CD4-positive, alpha-beta T cell (primary cell): ENCODE data around the gene SCAPER. TPM values are rescaled to one million over a fixed set of nuclear protein-coding genes. Genes with fewer than 3 reads are reported as not detected.

Experiments used
- ATAC-seq: fragments of 200-7000 bp; cut with Tn5 transposase; one replicate; pipeline ENCODE4 v1.10.0; 2022; ENCODE audit warnings: mild to moderate bottlenecking; ENCODE audit not compliant: poor library complexity
- CTCF ChIA-PET: fragments of 350-600 bp; sonication (Branson Sonifier 250); formaldehyde crosslinking; loops from one replicate; lab custom pipeline; 2021; ENCODE audit warnings: antibody characterized with exemption, inconsistent platforms; lab: Charles Lee
- POLR2A ChIA-PET: fragments of 350-600 bp; sonication (Branson Sonifier 250); formaldehyde crosslinking; loops from one replicate; lab custom pipeline; 2021; ENCODE audit warnings: antibody characterized with exemption, inconsistent platforms; lab: Charles Lee
- DNase-seq, 14 experiments: peaks; one replicate each; pipeline ENCODE4 v3.0.0-alpha.2; 2013 to 2020; ENCODE audit warnings: mixed read lengths in 2 of 14
- H3K27ac ChIP-seq, 2 donors: one replicate each; pipeline versions ENCODE4 v1.5.1 to v1.7.0; 2013; ENCODE audit warnings: low read length in 2 of 2, low read depth in 1 of 2, mild to moderate bottlenecking in 1 of 2
- H3K27me3 ChIP-seq, 2 experiments: 1 replicate in 1 of 2; 2 replicates in 1 of 2; pipeline versions ENCODE4 v1.6.1 to v1.7.0; 2013; ENCODE audit warnings: low read length in 2 of 2, control low read depth in 1 of 2, mild to moderate bottlenecking in 1 of 2, moderate library complexity in 1 of 2; ENCODE audit not compliant: insufficient read depth in 2 of 2, control insufficient read depth in 1 of 2
- H3K36me3 ChIP-seq: one replicate; pipeline ENCODE4 v1.6.1; 2013; ENCODE audit warnings: low read length, control low read depth; ENCODE audit not compliant: insufficient read depth
- H3K4me1 ChIP-seq: one replicate; pipeline ENCODE4 v1.6.1; 2013; ENCODE audit warnings: low read length, control low read depth; ENCODE audit not compliant: insufficient read depth
- H3K4me3 ChIP-seq: one replicate; pipeline ENCODE4 v1.5.1; 2013; ENCODE audit warnings: mild to moderate bottlenecking, low read length, moderate library complexity
- H3K9me3 ChIP-seq, 2 experiments: 1 replicate in 1 of 2; 2 replicates in 1 of 2; pipeline versions ENCODE4 v1.6.1 to v1.7.0; 2013; ENCODE audit warnings: low read length in 2 of 2, mild to moderate bottlenecking in 2 of 2, control low read depth in 1 of 2, moderate library complexity in 1 of 2; ENCODE audit not compliant: control insufficient read depth in 1 of 2, insufficient read depth in 1 of 2
- H3K27ac Mint-ChIP-seq: one replicate; pipeline ENCODE4 v1.8.0; 2020; ENCODE audit warnings: mixed read lengths
- H3K27me3 Mint-ChIP-seq: one replicate; pipeline ENCODE4 v1.8.0; 2021; ENCODE audit warnings: mixed read lengths
- H3K36me3 Mint-ChIP-seq: one replicate; pipeline ENCODE4 v1.8.0; 2021; ENCODE audit warnings: low read depth, mixed read lengths
- H3K4me1 Mint-ChIP-seq: one replicate; pipeline ENCODE4 v1.8.0; 2021; ENCODE audit warnings: low read depth, mixed read lengths
- H3K4me3 Mint-ChIP-seq: one replicate; pipeline ENCODE4 v1.8.0; 2020; ENCODE audit warnings: mild to moderate bottlenecking, mixed read lengths
- H3K9me3 Mint-ChIP-seq: one replicate; pipeline ENCODE4 v1.8.0; 2020; ENCODE audit warnings: mixed read lengths
- intact Hi-C, 2 experiments: fragments of 100-400 bp; cut with DNase I in 1 of 2; cut with micrococcal nuclease in 1 of 2; formaldehyde crosslinking; loops; one replicate each; pipeline versions ENCODE4 v1.15.1 to v1.9.0; 2023 to 2025; cut with DNase I, micrococcal nuclease
- total RNA-seq, 174 experiments: library from RNA in 2 of 174; stranded (reverse) in 2 of 174; gene quantifications; one replicate each; pipeline ENCODE4 v1.2.3 and lab custom pipeline; 2021 to 2026
- TF ChIP-seq, protein P1 (sequence below): fragments of 200-600 bp; IDR thresholded peaks from one replicate; pipeline ENCODE4 v1.8.0; 2022; ENCODE audit warnings: antibody characterized with exemption, mild to moderate bottlenecking

The SCAPER gene
- total RNA-seq, 2 experiments from 2014 or later, result 40.3 to 41.2 TPM

DNA sequence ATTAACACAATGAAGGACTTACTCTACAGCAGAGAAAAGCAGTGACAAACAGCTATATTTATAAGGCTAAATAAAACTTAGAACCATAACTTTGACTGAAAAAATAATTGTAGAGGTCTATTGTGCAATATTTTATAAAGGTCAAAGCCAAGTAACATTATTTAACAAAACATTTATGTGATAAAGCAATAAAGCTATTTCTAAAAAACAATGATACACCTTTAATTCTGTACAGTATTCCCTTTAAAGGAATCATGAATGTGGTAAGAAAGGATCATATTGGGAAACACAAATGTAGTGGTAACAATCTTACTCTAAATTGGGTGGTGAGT is 332.2 kb downstream of the SCAPER start:
- ChIA-PET POLR2A (no interaction called here), CTCF (no interaction called here)
- ATAC-seq (no peak), DNase-seq (no peak)
- Mint-ChIP-seq H3K27me3 (no peaks in the 10 kb centered on the region), H3K4me1 (no peaks in the 10 kb centered on the region), H3K9me3 (peaks cover 5% of the 10 kb centered on the region), H3K27ac (no peak overlapping the region), H3K4me3 (no peak overlapping the region), H3K36me3 (peaks cover 59% of the 10 kb centered on the region)
- TF ChIP-seq, protein P1, sequence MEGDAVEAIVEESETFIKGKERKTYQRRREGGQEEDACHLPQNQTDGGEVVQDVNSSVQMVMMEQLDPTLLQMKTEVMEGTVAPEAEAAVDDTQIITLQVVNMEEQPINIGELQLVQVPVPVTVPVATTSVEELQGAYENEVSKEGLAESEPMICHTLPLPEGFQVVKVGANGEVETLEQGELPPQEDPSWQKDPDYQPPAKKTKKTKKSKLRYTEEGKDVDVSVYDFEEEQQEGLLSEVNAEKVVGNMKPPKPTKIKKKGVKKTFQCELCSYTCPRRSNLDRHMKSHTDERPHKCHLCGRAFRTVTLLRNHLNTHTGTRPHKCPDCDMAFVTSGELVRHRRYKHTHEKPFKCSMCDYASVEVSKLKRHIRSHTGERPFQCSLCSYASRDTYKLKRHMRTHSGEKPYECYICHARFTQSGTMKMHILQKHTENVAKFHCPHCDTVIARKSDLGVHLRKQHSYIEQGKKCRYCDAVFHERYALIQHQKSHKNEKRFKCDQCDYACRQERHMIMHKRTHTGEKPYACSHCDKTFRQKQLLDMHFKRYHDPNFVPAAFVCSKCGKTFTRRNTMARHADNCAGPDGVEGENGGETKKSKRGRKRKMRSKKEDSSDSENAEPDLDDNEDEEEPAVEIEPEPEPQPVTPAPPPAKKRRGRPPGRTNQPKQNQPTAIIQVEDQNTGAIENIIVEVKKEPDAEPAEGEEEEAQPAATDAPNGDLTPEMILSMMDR, result no peak
- H3K27ac ChIP-seq, result no peak overlapping the region
- peaks cover 5% of the 10 kb centered on the region for H3K36me3 ChIP-seq
- intact Hi-C loops, result no loop called here
- no peak overlapping the region for H3K4me3 ChIP-seq
- no peaks in the 10 kb centered on the region for H3K27me3 ChIP-seq
- H3K9me3 ChIP-seq, result no peaks in the 10 kb centered on the region
- no peaks in the 10 kb centered on the region for H3K4me1 ChIP-seq

DNA sequence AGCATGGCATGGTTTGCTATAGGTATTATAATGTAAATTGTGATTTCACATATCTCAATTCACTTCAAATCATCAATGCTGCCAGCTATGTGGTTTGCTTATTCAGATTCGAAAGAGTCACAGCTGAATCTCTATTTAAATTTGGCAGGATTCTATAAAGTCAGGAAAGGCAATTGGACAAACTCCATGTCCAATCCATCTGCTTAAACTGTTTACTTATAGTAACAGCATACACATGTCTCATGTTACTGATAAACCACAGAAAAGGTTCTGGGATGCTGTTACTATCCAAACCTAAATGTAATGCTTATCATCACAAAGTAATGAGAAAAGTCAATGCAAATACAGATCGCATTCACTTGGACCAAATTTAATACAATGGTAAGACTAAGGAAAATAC is 338.9 kb downstream of the SCAPER start:
- H3K9me3 ChIP-seq, result no peaks in the 10 kb centered on the region
- DNase-seq (no peak), ATAC-seq (no peak)
- Mint-ChIP-seq H3K4me3 (no peak overlapping the region), H3K9me3 (peaks cover 11% of the 10 kb centered on the region), H3K27ac (no peak overlapping the region), H3K27me3 (no peaks in the 10 kb centered on the region), H3K4me1 (no peaks in the 10 kb centered on the region), H3K36me3 (peaks cover 64% of the 10 kb centered on the region)
- peaks cover 5% of the 10 kb centered on the region for H3K36me3 ChIP-seq
- H3K4me3 ChIP-seq, result no peak overlapping the region
- intact Hi-C loops, result no loop called here
- H3K27ac ChIP-seq, result no peak overlapping the region
- ChIA-PET CTCF (no interaction called here), POLR2A (no interaction called here)
- no peaks in the 10 kb centered on the region for H3K4me1 ChIP-seq
- no peaks in the 10 kb centered on the region for H3K27me3 ChIP-seq
- TF ChIP-seq, protein P1, result no peak

DNA sequence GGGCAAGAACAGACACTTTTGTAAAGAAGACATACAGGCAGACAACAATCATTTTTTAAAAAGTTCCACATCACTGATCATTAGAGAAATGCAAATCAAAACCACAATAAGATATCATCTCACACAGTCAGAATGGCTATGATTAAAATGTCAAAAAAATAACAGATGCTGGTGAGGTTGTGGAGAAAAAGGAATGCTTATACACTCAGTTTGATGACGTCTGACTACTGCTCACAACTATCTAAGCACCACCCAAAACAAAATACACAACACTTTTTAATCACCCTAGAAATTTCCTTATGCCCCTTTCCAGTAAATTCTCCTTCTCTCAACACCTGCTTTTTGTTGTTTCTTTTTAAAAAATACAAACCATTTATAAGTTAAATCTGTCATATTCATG is 339.8 kb downstream of the SCAPER start:
- ATAC-seq, result no peak
- H3K27me3 ChIP-seq, result no peaks in the 10 kb centered on the region
- no peaks in the 10 kb centered on the region for H3K4me1 ChIP-seq
- no peaks in the 10 kb centered on the region for H3K27me3 Mint-ChIP-seq
- no peak overlapping the region for H3K27ac ChIP-seq
- peaks cover 8% of the 10 kb centered on the region for H3K9me3 Mint-ChIP-seq
- H3K36me3 ChIP-seq, result peaks cover 5% of the 10 kb centered on the region
- intact Hi-C loops, result no loop called here
- no peaks in the 10 kb centered on the region for H3K4me1 Mint-ChIP-seq
- no peak for DNase-seq
- H3K9me3 ChIP-seq, result no peaks in the 10 kb centered on the region
- H3K36me3 Mint-ChIP-seq, result peaks cover 61% of the 10 kb centered on the region
- no peak overlapping the region for H3K4me3 ChIP-seq
- CTCF ChIA-PET, result no interaction called here
- POLR2A ChIA-PET, result no interaction called here
- TF ChIP-seq, protein P1, result no peak
- H3K27ac Mint-ChIP-seq, result no peak overlapping the region
- no peak overlapping the region for H3K4me3 Mint-ChIP-seq
